Panc1 (cell line): ENCODE data around the gene STRAP. TPM values are rescaled to one million over a fixed set of nuclear protein-coding genes. Genes with fewer than 3 reads are reported as not detected.

Source experiments
- ATAC-seq: fragments of 200-7000 bp; cut with Tn5 transposase; 2 replicates; pipeline ENCODE4 v1.9.1; 2020; ENCODE audit warnings: mild to moderate bottlenecking, moderate library complexity
- BruUV-seq: library from RNA; stranded (reverse); fragments of 400-500 nt; replicated peaks from 2 replicates; lab custom pipeline; 2021; lab: Mats Ljungman, UMichigan
- CTCF ChIA-PET: fragments of 300-600 bp; sonication (Branson Sonifier 250); formaldehyde crosslinking; loops from one replicate; lab custom pipeline; 2022; ENCODE audit warnings: antibody characterized with exemption; lab: Charles Lee
- POLR2A ChIA-PET: fragments of 300-600 bp; sonication (Branson Sonifier 250); formaldehyde crosslinking; loops from one replicate; lab custom pipeline; 2022; ENCODE audit warnings: antibody characterized with exemption; lab: Charles Lee
- DNase-seq: peaks from one replicate; pipeline ENCODE4 v3.0.0-alpha.2; 2010; ENCODE audit warnings: low read depth, low spot score
- H3K27ac ChIP-seq: 2 replicates; pipeline ENCODE4 v1.5.1; 2011; ENCODE audit warnings: mild to moderate bottlenecking, low read length, inconsistent platforms
- H3K27me3 ChIP-seq: fragments of 200-500 bp; sonication (Bioruptor generic); 2 replicates; pipeline ENCODE4 v1.6.0; 2014; ENCODE audit warnings: low read length, inconsistent platforms; ENCODE audit not compliant: control insufficient read depth, insufficient read depth
- H3K36me3 ChIP-seq: fragments of 200-500 bp; sonication (Bioruptor generic); 2 replicates; pipeline ENCODE4 v1.5.1; 2014; ENCODE audit warnings: inconsistent platforms, mild to moderate bottlenecking, low read length, moderate library complexity; ENCODE audit not compliant: control insufficient read depth, insufficient read depth
- H3K4me1 ChIP-seq: 2 replicates; pipeline ENCODE4 v1.5.1; 2011; ENCODE audit warnings: inconsistent platforms, mild to moderate bottlenecking, low read length, moderate library complexity; ENCODE audit not compliant: control insufficient read depth, insufficient read depth
- H3K4me3 ChIP-seq, 2 experiments: 2 replicates each; pipeline ENCODE4 v1.5.1; 2011 to 2012; ENCODE audit warnings: low read depth in 2 of 2, low read length in 2 of 2, mild to moderate bottlenecking in 2 of 2, inconsistent platforms in 1 of 2, moderate library complexity in 1 of 2
- H3K9me3 ChIP-seq: fragments of 200-500 bp; sonication (Bioruptor generic); 2 replicates; pipeline ENCODE4 v1.5.1; 2014; ENCODE audit warnings: low read depth, mild to moderate bottlenecking, inconsistent platforms, low read length, moderate library complexity; ENCODE audit not compliant: control insufficient read depth, insufficient read depth
- CTCF ChIP-seq: fragments of 450-650 bp; IDR thresholded peaks from 2 replicates; pipeline ENCODE4 v1.5.1; 2017; ENCODE audit warnings: mild to moderate bottlenecking
- POLR2AphosphoS5 ChIP-seq: IDR thresholded peaks from 2 replicates; pipeline ENCODE4 v1.6.1; 2012; ENCODE audit warnings: mild to moderate bottlenecking, low read depth, low read length, moderate library complexity
- REST ChIP-seq, 2 experiments: IDR thresholded peaks; 2 replicates each; pipeline ENCODE4 v1.6.1; 2011 to 2012; ENCODE audit warnings: low read depth in 2 of 2, control low read depth in 1 of 2, low read length in 1 of 2, mild to moderate bottlenecking in 1 of 2, moderate library complexity in 1 of 2; ENCODE audit not compliant: insufficient read depth in 1 of 2
- SIN3A ChIP-seq: IDR thresholded peaks from 2 replicates; pipeline ENCODE4 v1.6.1; 2012; ENCODE audit warnings: low read depth, mild to moderate bottlenecking, low read length, moderate library complexity, borderline replicate concordance; ENCODE audit not compliant: insufficient read depth
- TCF7L2 ChIP-seq: IDR thresholded peaks from 2 replicates; pipeline ENCODE4 v1.6.1; 2011; ENCODE audit warnings: mild to moderate bottlenecking, low read depth, low read length, inconsistent platforms
- in situ Hi-C: cut with HindIII; loops from 2 replicates; pipeline ENCODE4 v1.10.0; 2016; ENCODE audit warnings: low sequenced_read_pairs, low pct_unique_long_range_greater_than_20kb
- intact Hi-C: fragments of 100-400 bp; cut with micrococcal nuclease; formaldehyde crosslinking; loops from one replicate; pipeline ENCODE4 v1.10.0; 2022; ENCODE audit not compliant: unreplicated experiment
- total RNA-seq: library from RNA; stranded (reverse); gene quantifications from one replicate; pipeline ENCODE4 v1.2.1, GENCODE V29; 2021; ENCODE audit not compliant: unreplicated experiment

Gene STRAP
- total RNA-seq, 1 experiment from 2014 or later: 99.4 TPM

- ATAC-seq (no peak), DNase-seq (no peak)
- Histone ChIP-seq H3K36me3 (no peaks in the 10 kb centered on the region), H3K27ac (no peak overlapping the region), H3K9me3 (no peaks in the 10 kb centered on the region), H3K27me3 (no peaks in the 10 kb centered on the region), H3K4me1 (no peaks in the 10 kb centered on the region), H3K4me3 (no peak overlapping the region)
- POLR2A ChIA-PET: no interaction called here
- in situ Hi-C loops: no loop called here
- TF ChIP-seq REST (IDR thresholded peaks at IDR 0.05; ENCODE audit: insufficient read depth in 1 of 2, low read depth in 2 of 2, low read length in 1 of 2): no peak
- no peak for TF ChIP-seq CTCF
- no peak for TF ChIP-seq POLR2AphosphoS5
- TF ChIP-seq SIN3A: no peak
- TF ChIP-seq TCF7L2: no peak
- BruUV-seq: no TSS peak
- intact Hi-C loops: no loop called here
- CTCF ChIA-PET: no interaction called here
These were observed 42.5 kb upstream of the STRAP start for GRCh38 chr12:15839682-15840081.

- no peak for ATAC-seq
- CTCF ChIA-PET: no interaction called here
These were observed 40.1 kb upstream of the STRAP start for GRCh38 chr12:15842108-15842507.

More at GRCh38 chr12:15842108-15842507, 40.1 kb upstream of the STRAP start:
- Histone ChIP-seq H3K36me3 (no peaks in the 10 kb centered on the region), H3K9me3 (no peaks in the 10 kb centered on the region), H3K27ac (no peak overlapping the region), H3K4me3 (no peak overlapping the region), H3K27me3 (no peaks in the 10 kb centered on the region), H3K4me1 (no peaks in the 10 kb centered on the region)
- BruUV-seq: no TSS peak
- POLR2A ChIA-PET: no interaction called here
- DNase-seq: no peak
- in situ Hi-C loops (no loop called here), intact Hi-C loops (no loop called here)
- TF ChIP-seq CTCF: no peak
- no peak for TF ChIP-seq POLR2AphosphoS5
- no peak for TF ChIP-seq REST (IDR thresholded peaks at IDR 0.05; ENCODE audit: insufficient read depth in 1 of 2, low read depth in 2 of 2, low read length in 1 of 2)
